Measurements from ENCODE around the gene RNU1-1.
A peak's percentile ranks its signal among the peaks of the same experiment; 100 is the strongest.
"Not testable (repeated sequence)": the region's sequence is repeated elsewhere in the genome, so short reads cannot be mapped to it uniquely, and the experiment has no call there.

Gene RNU1-1

DNA sequence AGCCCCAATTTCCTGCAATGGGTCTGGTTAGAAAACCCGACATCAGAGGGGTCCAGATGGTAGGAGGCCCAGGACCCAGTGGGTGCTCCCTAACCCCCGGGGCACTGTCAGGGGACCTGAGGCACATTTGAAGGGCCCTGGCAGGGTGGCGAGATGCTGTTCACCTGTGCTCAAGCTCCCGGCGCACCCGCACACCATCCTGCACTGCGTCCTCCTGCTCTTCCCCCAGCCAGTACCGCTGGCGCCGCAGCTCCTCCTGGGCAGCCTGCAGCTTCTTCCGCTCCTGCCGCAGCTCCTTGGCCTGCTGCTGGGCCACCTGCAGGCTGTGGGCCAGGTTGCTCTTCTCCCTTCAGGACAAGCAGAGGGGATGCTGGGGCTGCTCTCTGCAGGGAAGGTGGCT is 36.0 kb downstream of the RNU1-1 start:
- peaks cover 24% of the 10 kb centered on the region for H3K36me3 ChIP-seq (replicated peaks)
- H3K27me3 ChIP-seq (replicated peaks): no peaks in the 10 kb centered on the region

DNA sequence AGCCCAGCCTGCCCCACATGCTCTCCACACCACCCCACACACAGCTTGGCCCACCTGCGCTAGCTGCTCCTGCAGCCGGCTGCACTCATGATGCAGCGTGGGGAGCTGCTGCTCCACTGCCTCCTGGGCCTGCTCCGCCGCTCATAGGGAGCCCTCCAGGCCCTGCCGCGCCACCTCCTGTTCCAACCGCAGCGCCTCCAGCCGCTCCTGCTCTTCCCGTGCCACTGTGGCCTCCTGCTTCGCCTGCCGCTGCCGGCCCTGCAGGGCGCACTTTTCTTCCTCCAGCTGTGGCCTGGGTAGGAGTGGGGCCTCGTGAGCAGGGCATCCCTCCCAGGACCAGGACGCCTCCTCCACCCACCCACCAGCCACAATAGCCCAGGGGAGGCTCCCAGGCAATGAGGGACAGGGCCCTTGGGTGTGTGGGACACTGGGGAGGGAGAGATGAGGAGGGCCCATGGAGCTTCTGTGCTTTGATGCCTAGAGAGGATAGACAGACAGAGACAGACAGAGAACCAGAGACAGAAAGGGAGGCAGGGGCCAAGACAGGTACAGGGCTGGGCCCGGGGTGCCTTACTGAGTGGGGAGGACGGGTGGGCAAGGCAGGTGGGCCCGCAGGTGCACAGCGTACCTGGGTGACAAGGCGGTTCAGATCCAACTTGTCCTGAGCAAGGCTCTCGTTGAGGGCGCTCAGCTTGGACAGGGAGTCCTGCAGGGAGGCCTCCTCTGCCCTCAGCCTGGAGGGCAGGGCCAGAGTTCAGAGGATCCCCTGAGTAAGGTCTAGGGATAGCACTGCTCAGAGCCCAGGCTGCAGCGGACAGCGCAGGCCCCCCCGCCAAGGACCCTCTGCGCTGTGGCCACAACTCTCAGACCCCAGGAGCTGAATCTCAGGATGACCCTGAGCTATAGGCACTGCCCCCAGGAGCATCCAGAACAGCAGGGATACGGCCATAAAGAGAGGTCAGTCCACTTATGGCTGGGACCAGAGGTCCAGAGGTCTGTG is 38.0 kb downstream of the RNU1-1 start:
- peaks cover 32% of the 10 kb centered on the region for H3K36me3 ChIP-seq (replicated peaks)
- H3K27ac ChIP-seq; H3K4me3 ChIP-seq (ENCODE audit: low read depth, low read length); H3K27me3 ChIP-seq (replicated peaks); DNase-seq; in situ Hi-C loops (cut with HindIII; ENCODE audit: low pct_ligation_motif_present, low sequenced_read_pairs): not testable (repeated sequence)

More for the DNA sequence above, 36.0 kb downstream of the RNU1-1 start:
- no peak overlapping the region for H3K27ac ChIP-seq
- TF ChIP-seq, protein P1, sequence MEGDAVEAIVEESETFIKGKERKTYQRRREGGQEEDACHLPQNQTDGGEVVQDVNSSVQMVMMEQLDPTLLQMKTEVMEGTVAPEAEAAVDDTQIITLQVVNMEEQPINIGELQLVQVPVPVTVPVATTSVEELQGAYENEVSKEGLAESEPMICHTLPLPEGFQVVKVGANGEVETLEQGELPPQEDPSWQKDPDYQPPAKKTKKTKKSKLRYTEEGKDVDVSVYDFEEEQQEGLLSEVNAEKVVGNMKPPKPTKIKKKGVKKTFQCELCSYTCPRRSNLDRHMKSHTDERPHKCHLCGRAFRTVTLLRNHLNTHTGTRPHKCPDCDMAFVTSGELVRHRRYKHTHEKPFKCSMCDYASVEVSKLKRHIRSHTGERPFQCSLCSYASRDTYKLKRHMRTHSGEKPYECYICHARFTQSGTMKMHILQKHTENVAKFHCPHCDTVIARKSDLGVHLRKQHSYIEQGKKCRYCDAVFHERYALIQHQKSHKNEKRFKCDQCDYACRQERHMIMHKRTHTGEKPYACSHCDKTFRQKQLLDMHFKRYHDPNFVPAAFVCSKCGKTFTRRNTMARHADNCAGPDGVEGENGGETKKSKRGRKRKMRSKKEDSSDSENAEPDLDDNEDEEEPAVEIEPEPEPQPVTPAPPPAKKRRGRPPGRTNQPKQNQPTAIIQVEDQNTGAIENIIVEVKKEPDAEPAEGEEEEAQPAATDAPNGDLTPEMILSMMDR (IDR thresholded peaks at IDR 0.05; ENCODE audit: low read depth, low read length, missing control alignments): no peak
- in situ Hi-C loops (cut with HindIII; ENCODE audit: low pct_ligation_motif_present, low sequenced_read_pairs): no loop called here
- no peak for DNase-seq
- H3K4me3 ChIP-seq (ENCODE audit: low read depth, low read length): no peak overlapping the region

DNA sequence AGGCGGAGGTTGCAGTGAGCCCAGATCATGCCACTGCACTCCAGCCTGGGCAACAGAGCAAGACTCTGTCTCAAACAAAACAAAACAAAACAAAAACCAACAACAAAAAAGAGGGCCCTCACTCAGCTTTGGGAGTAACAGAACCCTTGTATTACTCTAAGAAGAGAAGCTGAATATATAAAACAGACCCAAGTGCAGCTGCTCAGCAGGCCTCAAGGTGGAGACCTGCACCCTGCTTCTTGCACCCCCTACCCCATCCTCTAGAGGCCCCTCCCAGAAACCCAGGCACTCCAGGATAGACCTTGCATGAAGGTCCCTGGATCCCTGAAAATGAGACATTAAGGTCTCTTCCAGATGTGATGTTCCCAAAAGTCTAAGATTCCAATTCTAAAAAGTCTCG is 39.2 kb downstream of the RNU1-1 start:
- H3K36me3 ChIP-seq (replicated peaks): peaks cover 32% of the 10 kb centered on the region
- TF ChIP-seq, protein P1 (IDR thresholded peaks at IDR 0.05; ENCODE audit: low read depth, low read length, missing control alignments): peak; percentile 34
- DNase-seq; H3K27ac ChIP-seq; H3K27me3 ChIP-seq (replicated peaks); H3K4me3 ChIP-seq (ENCODE audit: low read depth, low read length); in situ Hi-C loops (cut with HindIII; ENCODE audit: low pct_ligation_motif_present, low sequenced_read_pairs): not testable (repeated sequence)

DNA sequence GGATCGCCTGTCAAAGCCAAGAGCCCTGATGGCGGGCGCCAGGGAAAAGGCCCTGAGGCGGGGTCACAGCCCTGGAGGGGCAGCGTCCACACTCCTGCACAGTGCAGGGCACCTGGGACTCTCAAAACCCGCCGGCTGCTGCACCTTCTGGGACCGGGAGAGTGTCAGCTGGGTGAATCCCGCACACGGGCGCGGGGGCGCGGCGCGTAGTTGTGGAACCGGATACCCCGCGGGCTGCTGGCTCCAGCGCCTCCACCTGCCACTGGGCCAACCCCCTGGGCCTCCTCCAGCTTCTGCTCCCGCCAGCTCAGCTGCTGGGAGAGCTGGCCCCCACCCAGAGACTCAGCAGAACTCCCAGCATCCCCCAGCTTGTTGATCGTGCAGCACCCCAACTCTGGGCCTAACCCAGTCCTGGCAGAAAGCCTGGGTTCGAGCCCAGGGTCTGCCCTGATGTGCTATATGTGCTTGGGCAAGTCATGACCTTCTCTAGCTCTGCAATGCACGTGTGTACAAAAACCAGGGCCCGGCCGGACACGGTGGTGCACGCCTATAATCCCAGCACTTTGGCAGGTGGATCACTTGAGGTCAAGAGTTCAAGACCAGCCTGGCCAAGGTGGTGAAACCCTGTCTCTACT is 39.8 kb downstream of the RNU1-1 start:
- Histone ChIP-seq H3K27me3 (replicated peaks) (no peaks in the 10 kb centered on the region), H3K4me3 (ENCODE audit: low read depth, low read length) (no peak overlapping the region), H3K27ac (no peak overlapping the region), H3K36me3 (replicated peaks) (peaks cover 32% of the 10 kb centered on the region)
- TF ChIP-seq, protein P1 (IDR thresholded peaks at IDR 0.05; ENCODE audit: low read depth, low read length, missing control alignments): no peak
- DNase-seq: no peak
- in situ Hi-C loops (cut with HindIII; ENCODE audit: low pct_ligation_motif_present, low sequenced_read_pairs): no loop called here

DNA sequence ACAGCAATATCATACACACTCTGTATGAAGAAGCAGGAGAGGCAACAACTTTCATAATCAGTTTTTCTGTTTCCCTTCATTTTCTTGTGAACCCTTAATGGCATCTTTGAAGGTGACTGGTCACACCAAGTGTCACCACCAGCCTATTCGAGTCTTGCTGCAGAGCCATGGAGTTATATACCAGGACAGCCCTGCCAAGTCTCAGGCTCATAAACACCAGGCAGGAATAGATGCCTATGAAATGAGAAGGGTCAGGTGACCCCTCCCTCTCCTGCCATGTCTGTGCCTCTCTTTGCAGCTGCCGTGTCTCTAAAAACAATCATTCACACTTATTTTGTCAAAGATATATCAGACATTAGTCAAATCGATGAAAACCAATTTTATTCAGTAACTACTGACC is 45.5 kb downstream of the RNU1-1 start:
- H3K4me3 ChIP-seq (ENCODE audit: low read depth, low read length): no peak overlapping the region
- DNase-seq: no peak
- H3K27ac ChIP-seq: no peak overlapping the region
- H3K27me3 ChIP-seq (replicated peaks): no peaks in the 10 kb centered on the region
- in situ Hi-C loops (cut with HindIII; ENCODE audit: low pct_ligation_motif_present, low sequenced_read_pairs): no loop called here
- H3K36me3 ChIP-seq (replicated peaks): peaks cover 23% of the 10 kb centered on the region
- TF ChIP-seq, protein P1 (IDR thresholded peaks at IDR 0.05; ENCODE audit: low read depth, low read length, missing control alignments): no peak

DNA sequence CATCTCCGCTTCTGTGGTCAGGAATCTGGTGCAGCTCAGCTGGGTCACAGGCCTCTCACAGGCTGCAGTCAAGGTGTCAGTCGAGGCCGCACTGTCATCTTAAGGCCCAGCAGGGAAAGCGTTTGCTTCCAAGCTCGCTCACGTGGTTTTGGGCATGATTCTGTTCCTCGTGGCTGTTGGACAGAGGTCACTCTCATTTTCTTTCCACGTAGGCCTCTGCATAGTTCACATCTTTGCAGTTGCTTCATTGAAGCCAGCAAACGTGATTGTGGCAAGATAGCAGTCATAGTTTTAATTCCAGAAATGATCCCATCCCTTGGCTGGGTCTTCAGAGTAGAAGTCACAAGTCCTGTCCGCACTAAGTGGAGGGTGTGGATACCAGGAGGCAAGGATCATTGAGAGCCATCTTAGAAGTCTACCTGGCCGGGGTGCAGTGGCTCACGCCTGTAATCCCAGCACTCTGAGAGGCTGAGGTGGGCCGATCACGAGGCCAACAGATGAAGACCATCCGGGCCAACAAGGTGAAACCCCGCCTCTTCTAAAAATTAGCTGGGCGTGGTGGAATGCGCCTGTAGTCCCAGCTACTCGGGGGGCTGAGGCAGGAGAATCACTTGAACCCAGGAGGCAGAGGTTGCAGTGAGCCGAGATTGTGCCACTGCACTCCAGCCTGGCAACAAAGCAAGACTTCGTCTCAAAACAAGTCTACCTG is 49.0 kb downstream of the RNU1-1 start:
- H3K36me3 ChIP-seq (replicated peaks): peaks cover 30% of the 10 kb centered on the region
- TF ChIP-seq, protein P1 (IDR thresholded peaks at IDR 0.05; ENCODE audit: low read depth, low read length, missing control alignments): no peak
- peak; percentile 5 for DNase-seq

More for the DNA sequence above, 49.0 kb downstream of the RNU1-1 start:
- Histone ChIP-seq H3K27ac (no peak overlapping the region), H3K27me3 (replicated peaks) (no peaks in the 10 kb centered on the region), H3K4me3 (ENCODE audit: low read depth, low read length) (no peak overlapping the region)
- in situ Hi-C loops (cut with HindIII; ENCODE audit: low pct_ligation_motif_present, low sequenced_read_pairs): no loop called here
